ENCODE data around the gene P2RY12. TPM values are rescaled to one million over a fixed set of nuclear protein-coding genes. Genes with fewer than 3 reads are reported as not detected.

P2RY12 gene
- polyA plus RNA-seq, 3 donors, result 0.10 to 2.7 (median 0.94) TPM

GRCh38 chr3:151316267-151316991 lies 68.1 kb downstream of the P2RY12 start, which contains the start of gene GPR87:
TSS of gene GPR87 (minus strand) at chr3:151316820. CDS start at chr3:151300100, 16,720 bp downstream.
- 69 to 79% (median 71%) methylated on average over 7 of the region's 7 CpGs for WGBS, 3 donors
- no peak within 1 kb of the TSS for H3K27ac ChIP-seq (ENCODE audit: low read depth, low read length)

- H3K27ac ChIP-seq (ENCODE audit: low read depth, low read length), result no peak overlapping the region
Observed at GRCh38 chr3:151315846-151316245, 68.7 kb downstream of the P2RY12 start.

GRCh38 chr3:151315136-151315535 lies 69.4 kb downstream of the P2RY12 start:
- H3K27ac ChIP-seq (ENCODE audit: low read depth, low read length), result no peak overlapping the region
- WGBS, 3 donors, result 65 to 94% (median 93%) methylated on average over 2 of the region's 2 CpGs

More at GRCh38 chr3:151315846-151316245, 68.7 kb downstream of the P2RY12 start:
- 87 to 93% (median 92%) methylated on average over 2 of the region's 2 CpGs for WGBS, 3 donors

GRCh38 chr3:151314593-151314992 lies 70.0 kb downstream of the P2RY12 start:
- no peak overlapping the region for H3K27ac ChIP-seq (ENCODE audit: low read depth, low read length)
- 89 to 93% (median 93%) methylated on average over 5 of the region's 5 CpGs for WGBS, 3 donors

- H3K27ac ChIP-seq (ENCODE audit: low read depth, low read length), result no peak overlapping the region
- whole genome bisulfite sequencing, 3 donors, result 65 to 92% (median 76%) methylated on average over 2 of the region's 2 CpGs
Observed at GRCh38 chr3:151314137-151314536, 70.4 kb downstream of the P2RY12 start.

DNA sequence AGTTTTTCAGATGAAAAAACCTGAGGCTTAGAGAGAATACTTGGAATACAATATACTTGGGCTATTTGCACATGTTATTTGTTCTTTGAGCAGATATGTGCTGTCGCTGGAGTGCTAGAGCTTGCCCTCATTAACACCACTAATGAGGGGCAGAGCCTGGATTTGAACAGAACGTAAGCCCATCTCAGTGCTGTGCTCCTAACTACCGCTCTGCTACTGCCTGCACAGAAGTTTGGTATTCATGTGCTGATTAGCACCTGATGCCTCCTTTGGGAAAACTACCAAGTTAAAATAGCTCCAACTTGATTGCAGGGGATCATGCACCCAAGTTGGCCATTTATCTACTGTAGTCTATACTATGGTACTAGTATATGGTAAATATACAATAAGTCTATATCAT lies 71.6 kb downstream of the P2RY12 start:
- WGBS, 3 donors, result 72 to 93% (median 91%) methylated on average over 3 of the region's 3 CpGs
- H3K27ac ChIP-seq (ENCODE audit: low read depth, low read length), result no peak overlapping the region

DNA sequence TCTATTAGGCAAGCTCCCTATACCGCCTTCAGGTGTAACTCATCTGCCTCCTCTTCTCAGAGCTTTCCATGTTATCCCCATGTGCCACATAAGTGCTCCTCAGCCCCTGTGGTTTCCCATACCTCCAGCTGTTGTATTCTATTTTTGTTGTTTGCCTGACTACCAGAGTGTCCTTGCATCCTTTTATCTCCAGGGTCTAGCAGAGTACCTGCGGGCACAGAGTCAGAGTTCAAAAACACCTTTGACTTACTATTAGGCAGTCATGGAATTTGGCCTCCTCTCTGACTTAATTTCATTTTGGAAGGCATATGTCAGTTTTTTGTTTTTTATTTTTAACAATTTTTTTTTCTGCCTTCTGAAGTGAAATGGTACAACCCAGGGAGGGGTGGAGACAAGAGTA lies 75.0 kb downstream of the P2RY12 start:
- WGBS, 3 donors, result 92 to 96% (median 94%) methylated on average over 2 of the region's 2 CpGs
- no peak overlapping the region for H3K27ac ChIP-seq (ENCODE audit: low read depth, low read length)

- 83 to 94% (median 92%) methylated on average over 1 of the region's 1 CpG for WGBS, 3 donors
- H3K27ac ChIP-seq (ENCODE audit: low read depth, low read length), result no peak overlapping the region
Observed at GRCh38 chr3:151307583-151308488, 76.7 kb downstream of the P2RY12 start.

GRCh38 chr3:151307131-151307530 lies 77.4 kb downstream of the P2RY12 start:
- no peak overlapping the region for H3K27ac ChIP-seq (ENCODE audit: low read depth, low read length)

DNA sequence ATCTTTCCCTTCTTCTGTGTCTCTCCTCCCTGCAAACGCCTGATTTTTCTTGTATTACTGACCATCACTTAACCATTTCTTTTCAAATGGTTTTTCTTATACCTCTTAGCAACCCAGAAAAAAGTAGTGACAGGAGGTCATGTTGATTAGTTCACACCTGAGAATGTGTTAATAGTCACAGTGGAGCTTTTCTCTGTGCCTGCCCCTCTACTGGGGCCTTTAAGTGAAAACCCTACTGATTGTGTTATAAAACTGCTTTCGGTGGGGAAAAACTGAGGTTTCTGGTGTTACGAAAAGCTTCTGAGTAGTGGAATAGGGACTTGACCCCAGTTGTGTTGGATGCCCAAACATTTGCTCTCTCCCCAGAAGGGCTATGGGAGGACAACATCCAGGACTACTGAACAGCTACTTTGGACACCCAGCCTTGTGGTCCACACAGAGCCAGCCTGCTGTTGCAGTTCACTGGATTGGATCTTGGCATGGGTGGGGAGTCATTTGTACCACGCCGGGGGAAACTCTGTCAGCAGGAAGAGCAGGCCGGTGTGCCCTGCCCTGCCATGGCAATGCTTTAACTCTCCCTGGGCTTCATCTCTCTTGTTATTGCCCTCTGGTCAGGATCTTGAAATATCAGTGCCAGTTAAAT lies 78.3 kb downstream of the P2RY12 start:
- no peak overlapping the region for H3K27ac ChIP-seq (ENCODE audit: low read depth, low read length)
- 86 to 91% (median 89%) methylated on average over 6 of the region's 6 CpGs for WGBS, 3 donors

GRCh38 chr3:151305775-151306151 lies 78.8 kb downstream of the P2RY12 start:
- 83 to 90% (median 85%) methylated on average over 4 of the region's 4 CpGs for WGBS, 3 donors
- no peak overlapping the region for H3K27ac ChIP-seq (ENCODE audit: low read depth, low read length)

- WGBS, 3 donors, result 66 to 70% (median 69%) methylated on average over 7 of the region's 7 CpGs
- no peak overlapping the region for H3K27ac ChIP-seq (ENCODE audit: low read depth, low read length)
Observed at GRCh38 chr3:151305060-151305774, 79.3 kb downstream of the P2RY12 start.

- WGBS, 3 donors, result 51 to 78% (median 66%) methylated on average over 2 of the region's 2 CpGs
- H3K27ac ChIP-seq (ENCODE audit: low read depth, low read length), result no peak overlapping the region
Observed at GRCh38 chr3:151303751-151304150, 80.8 kb downstream of the P2RY12 start.

GRCh38 chr3:151301787-151302186 lies 82.8 kb downstream of the P2RY12 start:
- 82 to 83% (median 83%) methylated on average over 3 of the region's 3 CpGs for WGBS, 3 donors
- H3K27ac ChIP-seq (ENCODE audit: low read depth, low read length), result no peak overlapping the region

GRCh38 chr3:151300539-151300938 lies 84.0 kb downstream of the P2RY12 start:
- WGBS, 3 donors, result 64 to 79% (median 77%) methylated on average over 1 of the region's 1 CpG
- no peak overlapping the region for H3K27ac ChIP-seq (ENCODE audit: low read depth, low read length)

GRCh38 chr3:151299006-151299405 lies 85.5 kb downstream of the P2RY12 start:
- 79 to 85% (median 85%) methylated on average over 2 of the region's 2 CpGs for WGBS, 3 donors
- H3K27ac ChIP-seq (ENCODE audit: low read depth, low read length), result no peak overlapping the region

DNA sequence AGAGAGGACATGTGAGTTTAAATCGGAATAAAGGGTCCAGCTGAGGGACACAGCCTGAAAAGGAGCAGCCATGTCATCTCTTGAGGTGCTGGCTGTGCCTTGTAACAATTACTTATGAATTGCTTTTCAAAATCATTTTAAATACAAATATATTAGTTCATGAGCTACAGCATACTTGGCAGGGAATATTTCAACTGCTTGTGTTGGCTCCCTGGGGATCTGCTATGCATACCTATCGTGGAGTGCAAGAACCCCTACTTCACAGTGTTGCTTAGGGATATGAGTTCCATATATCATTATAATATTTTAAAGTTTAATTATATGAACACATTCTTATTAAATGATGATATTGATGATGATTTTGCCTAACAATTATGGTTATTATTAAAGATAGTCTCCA lies 87.1 kb downstream of the P2RY12 start:
- 34 to 70% (median 63%) methylated on average over 2 of the region's 2 CpGs for WGBS, 3 donors
- H3K27ac ChIP-seq (ENCODE audit: low read depth, low read length), result no peak overlapping the region

DNA sequence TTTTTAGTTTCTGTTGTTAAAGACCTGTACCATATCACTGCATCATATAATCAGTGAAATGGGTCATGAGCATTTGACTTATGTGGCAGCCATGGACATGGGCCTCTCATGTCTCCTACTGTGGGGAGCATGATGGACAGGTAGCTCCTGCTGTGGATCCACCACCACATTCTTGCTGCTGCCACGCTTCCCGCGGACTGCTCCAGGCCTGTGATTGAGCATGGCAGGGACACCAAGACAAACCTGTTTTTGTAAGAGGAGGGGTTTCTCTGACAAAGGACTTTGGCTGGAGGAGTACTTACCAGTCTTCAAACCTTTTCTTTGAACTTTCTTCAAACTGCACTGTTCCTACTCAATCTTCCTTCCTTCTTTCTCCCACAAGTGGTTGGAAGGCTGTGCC lies 88.3 kb downstream of the P2RY12 start:
- 67 to 94% (median 81%) methylated on average over 3 of the region's 3 CpGs for WGBS, 3 donors
- no peak overlapping the region for H3K27ac ChIP-seq (ENCODE audit: low read depth, low read length)

Measured in adipose tissue (tissue), 3 donors.